UCSD-AML1 (cell line): ENCODE results near the gene SYTL2.

Source experiments
- DNase-seq: peaks from one replicate; lab custom pipeline; 2025; ENCODE audit not compliant: unreplicated experiment; lab: John Stamatoyannopoulos, UW

SYTL2 gene

DNA sequence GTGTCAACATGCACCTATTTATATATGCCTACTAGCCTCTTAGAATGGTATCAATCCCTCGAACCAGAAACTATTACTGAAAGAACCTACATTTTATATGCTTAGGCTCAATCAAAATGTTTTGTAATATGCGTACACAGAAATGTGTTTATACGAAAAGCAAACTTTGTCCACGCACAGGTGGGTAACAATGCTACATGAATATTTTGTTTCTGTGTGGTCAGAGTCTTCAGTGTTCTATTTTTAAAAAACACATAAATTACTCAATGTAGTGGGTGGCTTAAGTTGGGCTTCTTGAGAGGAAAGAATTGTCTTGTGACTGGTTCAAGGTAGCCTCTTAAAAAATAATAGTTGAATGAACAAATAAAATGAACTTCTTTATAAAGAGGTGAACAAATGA lies 46.1 kb downstream of the SYTL2 start:
- no peak for DNase-seq

DNA sequence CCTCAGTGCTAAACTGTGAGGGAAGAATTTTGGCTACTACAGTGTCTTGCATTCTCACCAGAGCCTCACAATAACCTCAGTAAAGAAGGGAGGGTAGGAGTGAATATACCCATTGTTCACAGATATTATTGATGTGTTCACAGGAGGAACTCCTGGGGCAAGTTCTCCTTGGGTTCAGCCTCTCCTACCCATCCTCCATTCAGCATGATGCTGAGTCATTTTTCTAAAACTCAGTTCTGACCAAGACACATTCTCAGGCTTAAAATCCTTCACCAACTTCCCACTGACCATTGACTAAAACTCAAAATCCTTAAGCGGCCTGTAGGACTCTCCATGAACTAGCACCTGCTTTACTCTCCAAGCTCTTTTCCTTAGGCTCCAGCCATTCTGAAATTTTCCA lies 48.7 kb downstream of the SYTL2 start:
- no peak for DNase-seq

DNA sequence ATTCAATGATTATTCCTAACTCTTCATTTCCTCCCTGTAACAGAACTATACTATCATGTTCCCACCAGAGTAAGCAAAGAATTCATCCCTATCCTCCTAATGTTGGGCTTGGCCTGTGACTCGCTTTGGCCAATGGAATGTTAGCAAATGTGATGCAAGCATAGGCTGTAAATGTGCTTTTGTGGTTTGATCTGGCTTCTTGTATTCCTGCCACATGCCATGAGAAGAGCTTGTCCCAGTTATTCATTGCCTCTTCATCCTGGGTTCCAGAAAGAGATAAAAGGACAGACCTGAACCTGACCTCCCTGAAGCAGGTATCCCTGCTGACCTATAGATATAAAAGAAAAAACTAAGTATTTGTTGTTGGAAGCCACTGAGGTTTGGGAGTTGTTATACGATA lies 51.0 kb downstream of the SYTL2 start:
- no peak for DNase-seq

DNA sequence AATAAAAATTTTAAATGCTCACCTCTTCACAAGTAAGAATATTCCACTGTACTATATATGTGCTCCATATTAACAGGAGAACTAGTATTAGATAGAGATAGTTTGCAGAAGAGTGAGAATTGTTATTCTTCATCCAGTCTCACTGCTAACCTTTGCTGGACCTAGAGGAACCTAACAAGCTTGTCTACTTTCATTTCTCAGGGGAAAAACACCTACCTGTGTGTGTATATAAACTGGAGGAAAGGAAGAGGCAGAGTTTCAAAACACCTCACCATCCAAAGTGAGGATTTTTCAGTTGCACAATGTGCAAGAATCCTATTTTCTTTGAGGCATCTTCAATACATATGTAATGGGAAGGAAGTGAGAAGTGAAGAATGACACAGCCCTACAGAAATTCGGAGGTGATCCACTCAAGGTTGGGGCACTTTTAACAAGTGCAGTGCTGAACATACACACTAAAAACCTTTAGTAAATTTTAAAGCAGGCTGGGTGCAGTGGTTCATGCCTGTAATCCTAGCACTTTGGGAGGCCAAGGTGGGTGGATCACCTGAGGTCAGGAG lies 52.4 kb downstream of the SYTL2 start:
- no peak for DNase-seq

DNA sequence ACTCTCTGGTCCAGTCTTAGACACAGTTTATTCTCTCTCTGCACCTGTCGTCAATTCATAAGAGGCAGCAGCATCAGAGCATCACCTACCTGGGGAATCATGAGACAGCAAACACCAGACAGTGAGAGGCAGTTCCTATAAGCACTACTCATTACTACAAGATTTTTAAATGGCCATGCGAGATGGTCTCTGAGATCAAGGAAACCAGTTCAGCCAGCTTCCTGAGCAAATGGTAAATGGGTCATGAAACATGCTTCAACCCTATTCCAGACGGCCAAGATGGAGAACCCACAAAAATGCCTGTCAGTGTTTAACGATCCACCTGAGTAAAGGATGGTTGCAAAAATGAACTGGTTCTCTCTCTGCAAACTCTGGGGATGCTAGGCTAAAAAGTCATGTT lies 52.9 kb downstream of the SYTL2 start:
- no peak for DNase-seq

DNA sequence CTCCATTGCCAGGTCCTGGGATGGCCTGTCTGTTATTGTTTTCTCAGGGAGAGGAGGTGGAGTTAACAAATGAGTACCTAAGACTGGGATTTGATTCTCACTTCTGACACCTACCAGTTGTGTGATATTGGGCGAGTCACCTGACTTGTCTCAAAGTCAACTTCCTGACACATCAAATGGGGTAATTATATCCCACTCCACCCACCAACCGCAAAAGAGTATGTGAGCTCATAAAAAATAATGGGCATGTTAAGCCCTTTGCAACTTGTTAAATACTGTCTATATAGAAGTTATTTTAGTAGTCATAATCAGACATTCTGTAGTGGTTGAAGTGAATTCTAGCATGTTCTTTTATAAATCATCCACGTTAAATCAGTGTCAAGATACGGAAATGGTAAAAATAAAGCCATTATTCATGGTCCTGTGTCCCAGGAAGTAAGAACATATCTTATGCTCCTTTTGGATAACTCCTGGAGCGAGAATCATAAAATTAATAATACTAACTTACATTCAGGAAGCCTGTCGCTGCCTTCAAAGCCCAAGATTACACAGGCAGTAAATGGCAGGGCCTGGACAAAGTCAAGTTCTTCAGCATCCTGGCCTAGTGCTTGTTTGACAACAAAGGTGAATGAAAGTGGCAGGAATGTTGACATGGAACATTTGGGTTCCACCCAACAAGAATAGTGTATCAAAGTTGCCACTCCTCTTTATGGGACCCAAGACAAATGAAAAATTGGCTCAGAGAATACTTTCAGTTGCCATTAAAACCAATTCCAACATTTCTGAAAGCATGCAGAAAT lies 54.3 kb downstream of the SYTL2 start:
- no peak for DNase-seq

DNA sequence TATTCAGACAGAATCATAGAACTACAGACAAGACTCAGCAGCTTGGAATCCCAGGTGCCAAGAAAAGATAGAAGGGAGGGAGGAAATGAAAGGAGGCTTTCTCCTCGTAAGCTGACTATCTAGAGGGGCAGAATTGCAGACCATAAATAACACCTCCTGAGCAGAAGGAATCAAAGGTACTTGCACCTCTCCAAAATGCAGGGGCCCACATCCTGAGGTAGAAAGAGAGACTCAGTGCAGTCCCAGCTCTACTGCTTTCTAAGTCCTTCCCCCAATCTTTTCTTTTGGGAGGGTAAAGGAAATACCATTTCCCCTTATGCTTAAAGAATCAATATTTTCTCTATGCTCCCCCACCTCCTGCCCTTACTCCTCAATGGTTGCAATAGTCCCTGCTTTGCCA lies 55.2 kb downstream of the SYTL2 start:
- no peak for DNase-seq

DNA sequence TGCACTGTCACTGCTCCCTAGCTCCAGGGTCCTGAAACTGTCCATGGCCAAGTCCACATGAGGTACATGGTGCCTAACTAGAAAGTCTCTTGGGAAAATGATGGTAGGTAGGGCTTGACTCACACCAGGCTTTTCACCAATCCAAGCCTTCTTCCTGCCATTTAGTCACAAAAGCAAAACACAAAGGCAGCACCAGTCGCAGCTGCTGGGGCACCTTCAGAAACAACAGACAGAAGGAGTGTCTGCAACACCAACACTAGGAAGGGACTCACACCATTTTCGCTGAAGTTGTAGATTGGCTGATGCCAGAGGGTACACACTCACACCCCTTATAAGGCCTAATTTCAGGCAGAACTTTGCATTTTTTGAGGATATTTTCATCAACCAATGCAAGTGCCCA lies 55.7 kb downstream of the SYTL2 start:
- no peak for DNase-seq

DNA sequence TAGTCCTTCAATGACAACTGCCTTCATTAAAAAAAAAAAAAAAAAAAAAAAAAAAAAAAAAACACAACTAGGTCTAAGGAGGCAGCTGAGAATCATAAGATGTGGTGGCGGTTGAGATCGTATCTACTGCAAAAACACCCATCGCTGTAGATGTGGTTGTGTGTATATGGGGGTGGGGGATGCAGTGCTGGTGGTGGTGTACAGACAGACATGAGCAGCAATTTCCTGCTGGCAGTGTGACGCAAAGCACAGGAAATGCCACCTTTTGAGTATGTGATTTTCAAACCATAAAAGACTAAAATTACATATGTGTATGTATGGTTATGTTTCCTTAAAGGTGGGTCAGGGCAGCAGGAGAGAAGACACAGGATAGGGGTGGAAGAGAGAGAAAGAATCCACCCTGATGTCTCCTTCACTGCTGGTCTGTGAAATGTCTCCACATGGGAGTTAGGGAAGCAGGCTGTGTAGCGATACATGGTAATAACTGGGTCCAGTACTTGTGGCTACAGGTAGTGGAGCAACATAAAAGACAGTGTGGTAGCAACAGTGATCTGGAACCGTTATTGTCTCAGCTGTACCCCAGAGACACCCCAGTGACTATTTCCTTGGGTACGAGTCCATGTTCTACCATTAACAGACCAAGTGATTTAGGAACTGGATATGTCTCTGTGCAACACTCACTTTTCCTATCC lies 57.9 kb downstream of the SYTL2 start:
- DNase-seq = peak; percentile 11

DNA sequence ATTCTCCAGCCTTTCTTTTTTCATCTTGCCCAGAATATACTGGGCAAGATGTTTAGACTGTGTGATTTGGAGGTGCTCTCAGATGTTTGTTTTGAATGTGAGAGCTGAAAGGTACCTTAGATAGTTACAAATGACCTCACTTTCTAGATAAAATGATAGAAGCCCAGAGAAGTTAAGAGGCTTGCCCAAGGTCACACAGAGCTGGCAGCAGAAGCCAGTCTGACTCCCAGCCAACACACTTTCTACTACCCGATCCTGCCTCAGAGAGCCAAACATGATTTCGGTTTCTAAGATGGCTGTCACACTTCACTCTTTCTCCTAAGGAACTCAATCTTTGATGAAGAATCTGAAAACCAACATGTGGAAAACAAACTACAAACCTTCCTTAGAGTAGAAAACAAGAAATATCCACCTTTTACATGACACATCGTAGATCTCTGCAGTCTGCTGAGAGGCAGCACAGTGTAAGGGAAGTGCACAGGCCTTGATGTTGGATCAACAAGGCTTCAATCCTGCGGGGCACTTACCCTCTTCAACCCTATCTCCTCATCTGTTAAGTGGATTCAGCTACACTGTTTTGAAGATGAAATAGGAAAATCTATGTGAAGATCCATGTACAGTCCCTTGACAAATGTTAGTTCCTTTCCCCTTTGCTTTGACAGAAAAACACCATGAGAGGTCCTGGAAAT lies 58.6 kb downstream of the SYTL2 start:
- no peak for DNase-seq

DNA sequence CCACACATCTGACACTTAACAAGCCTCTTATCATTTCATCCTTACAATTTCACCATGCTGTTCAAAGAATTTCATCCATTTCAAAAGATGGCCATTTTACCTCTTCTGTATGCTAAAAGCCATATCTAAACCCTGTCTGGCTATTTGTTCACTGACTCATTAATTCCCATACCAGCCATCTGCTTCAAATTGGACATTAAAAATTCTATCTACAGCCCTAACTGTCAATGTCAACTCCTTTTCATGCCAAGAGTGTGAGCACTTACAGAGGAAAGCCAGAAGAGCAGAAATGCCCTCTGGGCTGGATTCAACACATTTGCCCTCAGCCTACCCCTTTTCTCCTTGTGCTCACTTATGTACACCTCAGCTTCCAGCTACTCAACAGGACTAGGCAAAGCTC lies 59.2 kb downstream of the SYTL2 start:
- DNase-seq = no peak

DNA sequence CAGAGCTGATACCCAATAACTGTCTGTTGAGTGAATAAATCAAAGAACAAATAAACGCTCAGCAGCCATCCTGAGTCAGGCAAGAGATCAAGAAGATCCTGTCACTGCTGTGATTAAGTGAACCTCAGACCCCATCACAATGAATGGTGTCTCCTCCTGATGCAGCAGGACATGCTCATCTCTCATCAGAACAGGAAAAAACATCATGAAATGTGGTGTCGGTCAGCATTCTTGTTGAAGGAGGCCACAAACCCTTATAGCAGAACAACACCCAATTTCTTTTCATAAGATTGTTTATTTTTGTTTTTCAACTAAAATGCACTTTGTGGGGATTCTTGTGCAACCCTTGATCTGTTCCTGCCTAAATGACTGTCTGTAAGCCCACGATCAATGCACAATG lies 60.3 kb downstream of the SYTL2 start:
- DNase-seq = no peak

DNA sequence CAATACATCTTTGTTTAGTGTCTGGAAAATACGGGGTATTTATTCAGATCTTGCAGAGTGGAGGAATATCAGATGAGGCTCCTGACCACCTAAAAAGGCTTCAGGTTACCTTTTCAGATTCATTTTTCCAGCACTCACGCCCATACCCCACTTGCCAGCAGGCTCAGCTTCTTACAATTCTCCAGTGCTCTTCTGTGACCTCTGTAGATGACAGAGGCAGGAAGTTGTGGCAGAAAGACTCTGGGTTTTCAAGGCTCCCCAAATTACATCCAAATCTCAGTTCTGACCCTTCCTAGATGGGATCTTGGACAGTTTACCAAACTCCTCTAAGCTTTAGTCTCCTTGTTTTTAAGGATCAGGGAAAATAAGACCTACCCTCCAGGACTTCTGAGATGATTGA lies 61.1 kb downstream of the SYTL2 start:
- DNase-seq = no peak

DNA sequence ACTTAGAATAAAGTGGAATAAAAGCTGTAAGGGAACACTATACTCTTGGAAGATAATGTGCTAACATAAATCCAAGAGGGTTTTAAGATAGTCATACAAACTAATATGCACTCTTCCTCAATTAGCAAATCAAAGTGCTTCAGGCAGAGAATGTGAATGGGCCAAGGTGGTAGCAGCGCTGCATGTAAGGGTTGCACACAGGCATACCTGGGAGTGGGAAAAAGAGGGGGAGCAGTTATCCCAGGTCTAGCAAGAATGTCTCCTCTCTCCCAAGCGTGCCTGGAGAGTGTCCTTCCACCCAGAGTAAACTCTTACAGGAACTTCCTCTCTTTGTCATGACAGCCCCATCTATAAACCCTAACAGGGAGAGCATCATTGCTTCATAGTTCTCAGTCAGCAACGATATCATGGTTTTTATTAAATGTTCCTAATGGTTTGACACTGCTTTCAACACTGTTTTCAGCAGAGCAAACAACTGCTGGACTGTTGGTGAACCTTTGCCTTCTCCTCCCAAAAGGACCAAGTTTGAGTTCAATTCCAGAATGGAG lies 61.6 kb downstream of the SYTL2 start:
- no peak for DNase-seq

DNA sequence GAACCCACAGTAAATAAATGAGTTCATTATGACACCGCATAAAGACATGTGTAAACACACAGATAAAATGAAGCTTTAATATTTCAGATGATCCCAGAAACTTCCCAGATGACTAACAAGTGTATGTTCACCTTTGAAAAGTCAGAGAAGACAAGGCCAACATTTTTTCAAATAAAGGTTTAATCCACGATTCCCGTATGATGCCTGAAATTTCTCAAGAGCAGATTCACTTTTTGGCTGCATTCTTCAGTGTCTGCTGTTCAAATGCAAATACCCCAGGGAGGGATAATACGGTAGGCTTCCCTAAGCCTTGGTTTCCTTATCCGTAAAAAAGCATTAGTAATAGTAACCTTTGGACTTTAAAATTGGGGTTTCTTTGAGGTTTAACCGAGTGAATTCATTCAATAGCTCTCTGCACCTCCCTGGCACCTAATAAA lies 62.5 kb downstream of the SYTL2 start:
- no peak for DNase-seq

DNA sequence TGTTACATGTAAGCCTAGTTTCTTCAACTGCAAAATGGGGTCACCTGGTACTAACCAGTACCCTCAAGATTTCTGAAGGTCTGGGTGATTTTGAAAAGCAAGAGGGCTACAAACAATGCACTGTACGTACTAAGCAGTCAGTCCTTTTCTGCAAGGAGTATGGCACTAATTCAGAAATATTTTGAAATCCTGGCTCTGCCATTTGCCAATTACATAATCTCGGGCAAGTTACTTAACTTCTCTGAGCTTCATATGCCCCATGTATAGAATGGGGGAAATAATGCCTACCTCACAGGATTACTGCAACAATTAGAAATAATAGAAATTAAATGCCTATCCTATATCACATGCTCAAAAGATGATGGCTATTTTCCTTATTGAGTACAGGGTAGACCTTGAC lies 64.3 kb downstream of the SYTL2 start:
- no peak for DNase-seq

DNA sequence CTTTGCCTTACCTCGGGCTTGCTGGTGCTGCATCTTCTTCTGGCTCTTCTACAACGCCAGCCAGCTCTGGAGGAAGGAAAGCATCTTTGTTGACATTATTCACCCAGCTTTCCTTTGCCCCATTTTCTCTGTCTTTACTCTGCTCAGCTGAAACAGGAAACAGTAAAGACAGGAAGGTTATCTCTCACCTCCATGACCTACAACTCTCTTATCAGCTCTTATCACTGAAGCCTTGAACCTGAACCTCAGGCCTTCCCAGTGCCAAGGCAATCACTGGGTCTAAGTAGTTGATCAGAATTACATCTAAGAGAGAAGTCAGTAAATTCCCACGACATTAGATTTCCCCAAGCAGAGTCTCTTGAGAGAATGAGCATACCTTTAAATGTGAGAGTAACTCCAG lies 65.3 kb downstream of the SYTL2 start:
- DNase-seq = no peak

DNA sequence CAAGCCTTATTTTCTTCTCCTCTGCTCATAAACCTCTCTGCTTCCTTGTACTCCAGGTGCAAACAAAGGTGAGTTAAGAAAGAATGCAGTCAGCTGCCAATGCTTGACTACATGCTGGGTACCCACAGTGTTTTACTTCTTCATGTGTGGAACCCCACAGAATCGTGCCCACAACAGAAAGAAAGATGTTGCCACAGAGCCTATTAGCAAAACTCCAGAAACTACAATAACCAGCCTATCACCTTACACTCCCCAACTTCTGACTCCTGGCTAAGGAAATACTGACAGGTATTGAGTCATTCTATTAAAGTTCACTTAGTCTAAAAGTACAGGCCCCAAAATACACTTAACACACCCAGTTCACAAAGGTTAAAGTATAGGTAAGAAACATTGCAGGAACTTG lies 68.1 kb downstream of the SYTL2 start:
- no peak for DNase-seq

DNA sequence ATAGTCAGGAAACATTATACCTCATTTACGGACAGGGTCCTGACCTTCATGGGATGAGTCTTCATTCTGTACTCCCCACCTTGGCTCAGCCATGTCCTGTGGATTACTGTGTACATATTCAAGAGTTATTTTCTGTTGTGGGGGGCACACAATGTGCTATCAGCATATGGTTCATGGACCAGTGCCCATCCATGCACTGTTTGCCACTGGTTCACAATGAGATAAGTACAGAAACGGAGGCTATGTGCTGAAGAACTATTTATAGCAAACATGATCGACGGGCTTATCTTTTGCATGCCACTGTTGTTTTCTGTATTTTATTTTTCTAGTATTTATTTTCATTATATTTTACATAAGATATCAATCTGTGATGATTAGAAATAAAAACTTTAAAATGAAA lies 68.6 kb downstream of the SYTL2 start:
- no peak for DNase-seq

DNA sequence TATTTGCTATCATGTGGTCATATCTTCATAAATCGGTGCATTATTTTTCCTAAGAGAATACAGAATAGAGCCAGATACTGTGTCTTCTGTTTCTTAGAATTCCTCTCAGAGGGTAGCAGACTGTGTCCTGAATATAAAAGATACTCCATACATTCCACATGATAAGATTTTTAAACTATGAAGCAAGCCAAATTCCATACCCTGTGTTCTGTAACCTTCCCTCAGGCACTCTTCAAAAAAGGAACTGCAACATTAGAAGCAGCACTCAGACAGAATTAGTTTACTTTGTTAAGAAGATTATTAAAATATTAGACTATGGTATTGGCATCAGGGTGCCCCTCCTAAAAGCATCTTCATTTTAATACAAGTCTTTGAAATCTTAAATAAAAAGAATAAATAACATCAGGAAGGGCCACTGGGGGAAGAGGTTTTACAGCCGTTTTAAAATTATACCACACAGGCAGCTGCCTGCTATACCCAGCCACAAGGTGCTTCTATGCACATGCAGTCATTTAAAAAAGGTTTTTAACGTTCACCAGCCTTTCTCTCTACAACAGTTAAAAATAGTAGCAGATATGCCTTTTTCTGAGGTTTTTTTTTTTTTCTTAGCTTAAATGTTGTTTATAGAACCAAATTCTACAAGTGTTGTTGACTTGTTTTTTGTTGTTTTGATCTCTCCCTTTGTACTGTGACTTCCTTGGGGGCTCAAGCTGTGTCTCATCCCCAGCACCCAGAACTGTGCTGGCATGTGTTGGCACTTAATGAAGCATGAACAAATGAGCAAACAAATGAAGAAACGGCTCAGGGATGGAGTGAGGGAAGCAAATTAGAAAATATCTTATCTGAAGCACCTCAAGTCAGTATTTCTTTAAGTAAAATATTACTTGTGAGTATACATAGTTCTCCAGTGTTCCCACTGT lies 70.2 kb downstream of the SYTL2 start:
- DNase-seq = no peak

DNA sequence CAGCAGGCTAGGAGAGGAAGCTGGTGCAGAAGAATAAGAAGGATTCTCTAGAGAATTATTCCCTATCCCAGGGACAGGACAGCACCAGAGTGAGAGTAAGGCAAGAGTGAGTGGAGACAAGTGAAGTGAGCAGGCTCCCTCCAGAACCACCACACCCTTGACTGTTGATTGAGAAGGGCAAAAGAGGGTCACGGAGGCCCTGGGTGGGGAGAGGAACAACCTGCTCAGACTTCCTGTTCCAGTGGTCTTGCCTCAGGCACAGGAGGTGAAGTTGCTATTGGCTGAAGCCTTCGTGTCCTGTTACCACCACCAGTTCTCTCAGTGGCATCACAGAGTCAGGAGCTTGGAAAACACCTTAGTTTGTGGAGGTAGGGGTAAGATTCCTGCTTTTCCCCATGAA lies 73.2 kb downstream of the SYTL2 start:
- DNase-seq = no peak
